Activated T-cell treated with anti-CD3 and anti-CD28 coated beads for 24 hours (primary cell): ENCODE results near the gene RAD51B.

Experiments
- DNase-seq: peaks from one replicate; pipeline ENCODE4 v3.0.0-alpha.2; 2020; ENCODE audit warnings: low read depth

RAD51B gene

GRCh38 chr14:67900231-67900630 lies 80.7 kb downstream of the RAD51B start:
- DNase-seq, result no peak

- DNase-seq, result no peak
Observed at GRCh38 chr14:67908052-67908754, 88.6 kb downstream of the RAD51B start.

GRCh38 chr14:67911562-67911961 lies 92.0 kb downstream of the RAD51B start:
- no peak for DNase-seq

- no peak for DNase-seq
Observed at GRCh38 chr14:67916430-67916829, 96.9 kb downstream of the RAD51B start.

- DNase-seq, result no peak
Observed at GRCh38 chr14:67917006-67917405, 97.4 kb downstream of the RAD51B start.

GRCh38 chr14:67918838-67919237 lies 99.3 kb downstream of the RAD51B start:
- no peak for DNase-seq

GRCh38 chr14:67919259-67920032 lies 99.9 kb downstream of the RAD51B start:
- no peak for DNase-seq

GRCh38 chr14:67926821-67927220 lies 107.2 kb downstream of the RAD51B start:
- DNase-seq, result no peak

GRCh38 chr14:67927244-67927643 lies 107.7 kb downstream of the RAD51B start:
- no peak for DNase-seq

- DNase-seq, result no peak
Observed at GRCh38 chr14:67928375-67928774, 108.8 kb downstream of the RAD51B start.

- no peak for DNase-seq
Observed at GRCh38 chr14:67932708-67933246, 113.2 kb downstream of the RAD51B start.

- DNase-seq, result no peak
Observed at GRCh38 chr14:67933266-67933665, 113.7 kb downstream of the RAD51B start.

- DNase-seq, result peak; percentile 1
Observed at GRCh38 chr14:67934087-67934486, 114.5 kb downstream of the RAD51B start.

GRCh38 chr14:67934862-67935261 lies 115.3 kb downstream of the RAD51B start:
- DNase-seq, result no peak

- no peak for DNase-seq
Observed at GRCh38 chr14:67935371-67935770, 115.8 kb downstream of the RAD51B start.

GRCh38 chr14:67938071-67938470 lies 118.5 kb downstream of the RAD51B start:
- DNase-seq, result no peak

- no peak for DNase-seq
Observed at GRCh38 chr14:67940486-67941455, 121.2 kb downstream of the RAD51B start.

GRCh38 chr14:67941456-67942018 lies 122.0 kb downstream of the RAD51B start:
- no peak for DNase-seq

- no peak for DNase-seq
Observed at GRCh38 chr14:67942080-67942710, 122.6 kb downstream of the RAD51B start.

- DNase-seq, result peak; percentile 31
Observed at GRCh38 chr14:67943947-67944346, 124.4 kb downstream of the RAD51B start.

GRCh38 chr14:67944605-67945004 lies 125.0 kb downstream of the RAD51B start:
- DNase-seq, result no peak
